HL-60 (cell line): ENCODE measurements around the gene PCBP4.

Experiments
- GABPA ChIP-seq: IDR thresholded peaks from 2 replicates; pipeline ENCODE4 v1.6.1; 2012; ENCODE audit warnings: low read depth
- POLR2AphosphoS5 ChIP-seq: IDR thresholded peaks from 2 replicates; pipeline ENCODE4 v1.6.1; 2012; ENCODE audit warnings: low read depth
- SPI1 ChIP-seq: IDR thresholded peaks from 2 replicates; pipeline ENCODE4 v1.6.1; 2012; ENCODE audit warnings: low read depth, mild to moderate bottlenecking, borderline replicate concordance
- TF ChIP-seq, protein P1 (sequence below): IDR thresholded peaks from one replicate; pipeline ENCODE4 v1.5.1; 2011; ENCODE audit warnings: low read length, control low read depth, inconsistent platforms; ENCODE audit not compliant: insufficient read depth

DNA sequence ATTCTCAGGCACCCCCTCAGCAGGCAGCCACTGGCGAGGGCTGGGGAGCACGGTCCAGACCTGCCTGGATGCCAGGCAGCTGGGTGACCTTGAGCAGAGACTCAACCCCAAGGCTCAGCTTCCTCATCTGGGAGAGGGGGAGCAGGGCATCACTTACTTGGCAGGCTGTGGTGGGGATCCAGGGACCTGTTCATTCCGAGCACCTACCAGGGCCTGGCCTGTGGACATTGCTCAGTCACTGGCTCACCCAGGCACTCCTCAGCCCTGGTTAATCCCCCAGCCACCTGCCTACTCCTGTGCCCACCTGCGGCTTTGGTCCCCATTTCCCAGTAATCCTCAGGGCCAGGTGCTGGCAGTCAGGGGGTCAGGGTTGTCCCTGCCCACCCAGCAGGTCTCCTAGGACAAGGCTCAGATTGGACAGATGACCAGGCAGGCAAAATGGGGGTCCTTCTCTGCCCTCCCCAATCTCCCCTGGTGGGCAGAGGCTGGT lies 37.7 kb upstream of the PCBP4 start:
- TF ChIP-seq, protein P1, sequence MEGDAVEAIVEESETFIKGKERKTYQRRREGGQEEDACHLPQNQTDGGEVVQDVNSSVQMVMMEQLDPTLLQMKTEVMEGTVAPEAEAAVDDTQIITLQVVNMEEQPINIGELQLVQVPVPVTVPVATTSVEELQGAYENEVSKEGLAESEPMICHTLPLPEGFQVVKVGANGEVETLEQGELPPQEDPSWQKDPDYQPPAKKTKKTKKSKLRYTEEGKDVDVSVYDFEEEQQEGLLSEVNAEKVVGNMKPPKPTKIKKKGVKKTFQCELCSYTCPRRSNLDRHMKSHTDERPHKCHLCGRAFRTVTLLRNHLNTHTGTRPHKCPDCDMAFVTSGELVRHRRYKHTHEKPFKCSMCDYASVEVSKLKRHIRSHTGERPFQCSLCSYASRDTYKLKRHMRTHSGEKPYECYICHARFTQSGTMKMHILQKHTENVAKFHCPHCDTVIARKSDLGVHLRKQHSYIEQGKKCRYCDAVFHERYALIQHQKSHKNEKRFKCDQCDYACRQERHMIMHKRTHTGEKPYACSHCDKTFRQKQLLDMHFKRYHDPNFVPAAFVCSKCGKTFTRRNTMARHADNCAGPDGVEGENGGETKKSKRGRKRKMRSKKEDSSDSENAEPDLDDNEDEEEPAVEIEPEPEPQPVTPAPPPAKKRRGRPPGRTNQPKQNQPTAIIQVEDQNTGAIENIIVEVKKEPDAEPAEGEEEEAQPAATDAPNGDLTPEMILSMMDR, result no peak
- TF ChIP-seq POLR2AphosphoS5 (no peak), SPI1 (no peak), GABPA (no peak)
